HCT116 (cell line): ENCODE data around the gene RCBTB1.

ENCODE experiments used
- ATF3 ChIP-seq: IDR thresholded peaks from 2 replicates; pipeline ENCODE4 v1.6.1; 2012
- ELF1 ChIP-seq: IDR thresholded peaks from 2 replicates; pipeline ENCODE4 v1.6.1; 2012; ENCODE audit warnings: low read depth, borderline replicate concordance
- EZH2phosphoT487 ChIP-seq: fragments of 200-600 bp; IDR thresholded peaks from 2 replicates; pipeline ENCODE4 v1.6.1; 2018; ENCODE audit warnings: antibody characterized with exemption, borderline replicate concordance
- POLR2A ChIP-seq: IDR thresholded peaks from 2 replicates; pipeline ENCODE4 v1.7.0; 2011; ENCODE audit warnings: borderline replicate concordance; ENCODE audit not compliant: insufficient read depth, insufficient read length; ENCODE audit errors: extremely low read depth

- TF ChIP-seq ELF1 (no peak), POLR2A (no peak), ATF3 (no peak), EZH2phosphoT487 (no peak)
Observed at GRCh38 chr13:49606747-49607648, 21.6 kb upstream of the RCBTB1 start.
